GM18502 (cell line): ENCODE results near the gene ATRN.
A peak's percentile ranks its signal among the peaks of the same experiment; 100 is the strongest.
"Not testable (repeated sequence)": the region's sequence is repeated elsewhere in the genome, so short reads cannot be mapped to it uniquely, and the experiment has no call there.

Source experiments
- ATAC-seq: cut with Tn5 transposase; IDR thresholded peaks from one replicate; pipeline ENCODE4 v1.9.1; 2021; ENCODE audit warnings: mild to moderate bottlenecking; ENCODE audit not compliant: unreplicated experiment, poor library complexity

Gene ATRN

GRCh38 chr20:3470627-3471396, at the start of gene ATRN:
Gene ATRN (plus strand): TSS chr20:3471018. CDS start chr20:3471108, 90 bp downstream.
- ATAC-seq: peak; percentile 83

GRCh38 chr20:3421985-3422384, 48.8 kb upstream of the ATRN start:
- ATAC-seq: no peak

GRCh38 chr20:3423126-3423525, 47.7 kb upstream of the ATRN start:
- no peak for ATAC-seq

GRCh38 chr20:3426766-3427165, 44.1 kb upstream of the ATRN start:
- ATAC-seq: not testable (repeated sequence)

GRCh38 chr20:3430376-3431069, 40.3 kb upstream of the ATRN start:
- peak; percentile 83 for ATAC-seq

GRCh38 chr20:3431109-3431508, 39.7 kb upstream of the ATRN start:
- ATAC-seq: no peak

GRCh38 chr20:3432844-3433243, 38.0 kb upstream of the ATRN start:
- no peak for ATAC-seq

- ATAC-seq: no peak
These were observed 37.1 kb upstream of the ATRN start for GRCh38 chr20:3433744-3434143.

- ATAC-seq: no peak
These were observed 36.6 kb upstream of the ATRN start for GRCh38 chr20:3434232-3434631.

- ATAC-seq: no peak
These were observed 33.8 kb upstream of the ATRN start for GRCh38 chr20:3436864-3437574.

GRCh38 chr20:3446779-3447178, 24.0 kb upstream of the ATRN start:
- no peak for ATAC-seq

- no peak for ATAC-seq
These were observed 23.5 kb upstream of the ATRN start for GRCh38 chr20:3447321-3447720.

- no peak for ATAC-seq
These were observed 21.5 kb upstream of the ATRN start for GRCh38 chr20:3449319-3449718.

- ATAC-seq: no peak
These were observed 18.7 kb upstream of the ATRN start for GRCh38 chr20:3452136-3452535.

GRCh38 chr20:3452690-3453089, 18.1 kb upstream of the ATRN start:
- no peak for ATAC-seq

- no peak for ATAC-seq
These were observed 16.0 kb upstream of the ATRN start for GRCh38 chr20:3454831-3455230.

GRCh38 chr20:3456648-3457047, 14.2 kb upstream of the ATRN start:
- ATAC-seq: no peak

GRCh38 chr20:3459881-3460307, 10.9 kb upstream of the ATRN start:
- no peak for ATAC-seq

GRCh38 chr20:3461211-3461771, 9.5 kb upstream of the ATRN start:
- no peak for ATAC-seq

GRCh38 chr20:3461911-3462677, 8.7 kb upstream of the ATRN start:
- no peak for ATAC-seq
